Central memory CD8-positive, alpha-beta T cell (primary cell): ENCODE measurements around the gene ENOX1.

ENCODE experiments used
- ATAC-seq: fragments of 150-1000 bp; cut with Tn5 transposase; replicated peaks from 2 replicates; pipeline ENCODE4 v1.10.0; 2022; ENCODE audit warnings: mild to moderate bottlenecking, moderate FRiP score, moderate number of reproducible peaks; ENCODE audit not compliant: poor library complexity, severe bottlenecking; ENCODE audit errors: extremely low read depth
- DNase-seq, 2 donors: peaks; one replicate each; pipeline ENCODE4 v3.0.0; 2021; ENCODE audit warnings: low spot score in 2 of 2
- H3K27ac Mint-ChIP-seq: one replicate; pipeline ENCODE4 v1.8.0; 2022; ENCODE audit warnings: low read depth, mild to moderate bottlenecking, moderate library complexity, mixed read lengths
- H3K27me3 Mint-ChIP-seq: one replicate; pipeline ENCODE4 v1.8.0; 2022; ENCODE audit warnings: mixed read lengths
- H3K36me3 Mint-ChIP-seq: one replicate; pipeline ENCODE4 v1.8.0; 2022; ENCODE audit warnings: mild to moderate bottlenecking, moderate library complexity, mixed read lengths; ENCODE audit not compliant: insufficient read depth
- H3K4me1 Mint-ChIP-seq: one replicate; pipeline ENCODE4 v1.8.0; 2022; ENCODE audit warnings: mixed read lengths
- H3K4me3 Mint-ChIP-seq: one replicate; pipeline ENCODE4 v1.8.0; 2022; ENCODE audit warnings: mild to moderate bottlenecking, moderate library complexity, mixed read lengths
- H3K9me3 Mint-ChIP-seq: one replicate; pipeline ENCODE4 v1.8.0; 2022; ENCODE audit warnings: mixed read lengths

ENOX1 gene

GRCh38 chr13:43758834-43759233, 27.9 kb downstream of the ENOX1 start:
- no peak for ATAC-seq

GRCh38 chr13:43757266-43757665, 29.5 kb downstream of the ENOX1 start:
- Mint-ChIP-seq H3K4me1 (no peaks in the 10 kb centered on the region), H3K27ac (no peak overlapping the region), H3K27me3 (peaks cover 24% of the 10 kb centered on the region), H3K4me3 (no peak overlapping the region), H3K36me3 (no peaks in the 10 kb centered on the region), H3K9me3 (no peaks in the 10 kb centered on the region)
- ATAC-seq, result no peak
- no peak for DNase-seq

More at GRCh38 chr13:43758834-43759233, 27.9 kb downstream of the ENOX1 start:
- no peaks in the 10 kb centered on the region for H3K4me1 Mint-ChIP-seq
- no peaks in the 10 kb centered on the region for H3K36me3 Mint-ChIP-seq
- no peak for DNase-seq
- H3K27ac Mint-ChIP-seq, result no peak overlapping the region
- peaks cover 24% of the 10 kb centered on the region for H3K27me3 Mint-ChIP-seq
- H3K9me3 Mint-ChIP-seq, result no peaks in the 10 kb centered on the region
- H3K4me3 Mint-ChIP-seq, result no peak overlapping the region

DNA sequence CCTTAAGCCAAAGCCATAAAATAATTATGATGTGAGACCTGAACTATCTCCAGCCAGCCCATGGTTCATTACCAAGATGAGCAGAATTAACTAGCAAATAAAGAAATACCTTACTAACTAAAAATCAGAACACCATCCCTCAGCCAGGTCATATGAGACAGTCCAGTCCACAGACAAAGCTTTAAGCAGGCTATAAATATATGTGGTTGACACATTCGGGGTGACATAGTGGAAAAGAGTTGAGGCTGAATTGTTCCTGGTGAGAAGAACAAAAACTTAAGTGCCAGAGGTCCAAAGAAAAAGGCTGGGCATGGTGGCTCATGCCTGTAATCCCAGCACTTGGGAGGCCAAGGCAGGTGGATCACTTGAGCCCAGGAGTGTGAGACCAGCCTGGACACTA, 30.9 kb downstream of the ENOX1 start:
- no peaks in the 10 kb centered on the region for H3K36me3 Mint-ChIP-seq

GRCh38 chr13:43751624-43752023, 35.1 kb downstream of the ENOX1 start:
- no peaks in the 10 kb centered on the region for H3K36me3 Mint-ChIP-seq
- ATAC-seq (no peak), DNase-seq (no peak)
- H3K27me3 Mint-ChIP-seq, result peaks cover 15% of the 10 kb centered on the region
- H3K4me3 Mint-ChIP-seq, result no peak overlapping the region
- H3K4me1 Mint-ChIP-seq, result no peaks in the 10 kb centered on the region
- no peak overlapping the region for H3K27ac Mint-ChIP-seq
- no peaks in the 10 kb centered on the region for H3K9me3 Mint-ChIP-seq

More for the DNA sequence above, 30.9 kb downstream of the ENOX1 start:
- Mint-ChIP-seq H3K4me3 (no peak overlapping the region), H3K4me1 (no peaks in the 10 kb centered on the region), H3K27me3 (peaks cover 15% of the 10 kb centered on the region), H3K27ac (no peak overlapping the region), H3K9me3 (no peaks in the 10 kb centered on the region)
- no peak for DNase-seq
- no peak for ATAC-seq

DNA sequence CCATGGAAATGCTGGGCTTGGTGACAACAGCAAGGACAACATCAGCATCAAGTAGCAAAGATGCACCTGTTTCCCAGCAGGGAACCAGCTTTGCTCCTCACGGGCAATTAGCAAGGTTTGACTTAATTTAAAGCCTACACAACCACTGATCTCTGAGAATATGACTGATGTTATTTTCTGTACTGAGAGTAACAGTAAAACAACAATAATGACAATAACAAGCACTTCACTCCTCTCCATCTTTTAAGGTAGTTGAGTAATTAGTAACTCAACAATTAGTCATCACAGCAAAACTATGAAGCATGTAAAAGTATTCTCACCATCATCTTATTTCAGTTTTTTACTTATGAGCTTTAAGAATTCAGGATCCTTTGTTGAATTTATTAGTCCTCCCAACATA, 37.3 kb downstream of the ENOX1 start:
- Mint-ChIP-seq H3K27me3 (peaks cover 1% of the 10 kb centered on the region), H3K9me3 (no peaks in the 10 kb centered on the region), H3K4me3 (no peak overlapping the region), H3K27ac (no peak overlapping the region), H3K4me1 (no peaks in the 10 kb centered on the region), H3K36me3 (no peaks in the 10 kb centered on the region)
- ATAC-seq (no peak), DNase-seq (no peak)

- Mint-ChIP-seq H3K4me3 (no peak overlapping the region), H3K4me1 (no peaks in the 10 kb centered on the region)
Observed at GRCh38 chr13:43744261-43745031, 42.3 kb downstream of the ENOX1 start.

DNA sequence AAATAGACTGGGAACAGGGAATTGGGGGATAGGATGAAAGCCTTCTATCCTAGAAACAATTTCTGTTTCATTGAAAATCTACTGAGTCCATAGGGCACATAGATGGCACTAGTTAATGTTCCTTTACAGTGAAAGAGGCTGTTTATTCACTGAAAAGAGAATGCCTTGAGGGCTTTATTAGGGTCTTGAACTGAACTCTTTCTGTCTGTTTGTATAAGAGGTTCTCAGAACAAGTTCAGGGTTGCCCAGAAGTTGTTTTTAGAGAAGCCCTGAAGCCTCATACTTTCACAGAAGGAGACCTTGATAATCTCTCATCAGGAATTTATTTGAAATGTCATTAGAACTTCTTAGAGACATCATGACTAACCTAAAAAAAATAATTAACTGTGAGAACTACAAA, 43.9 kb downstream of the ENOX1 start:
- DNase-seq (no peak), ATAC-seq (no peak)
- peaks cover 20% of the 10 kb centered on the region for H3K27me3 Mint-ChIP-seq
- no peaks in the 10 kb centered on the region for H3K4me1 Mint-ChIP-seq
- H3K9me3 Mint-ChIP-seq, result no peaks in the 10 kb centered on the region
- H3K36me3 Mint-ChIP-seq, result no peaks in the 10 kb centered on the region
- H3K4me3 Mint-ChIP-seq, result no peak overlapping the region
- H3K27ac Mint-ChIP-seq, result no peak overlapping the region

More at GRCh38 chr13:43744261-43745031, 42.3 kb downstream of the ENOX1 start:
- ATAC-seq, result no peak
- no peak for DNase-seq
- Mint-ChIP-seq H3K27ac (no peak overlapping the region), H3K36me3 (no peaks in the 10 kb centered on the region), H3K27me3 (peaks cover 20% of the 10 kb centered on the region), H3K9me3 (no peaks in the 10 kb centered on the region)

- no peak for ATAC-seq
- no peaks in the 10 kb centered on the region for H3K9me3 Mint-ChIP-seq
- peaks cover 15% of the 10 kb centered on the region for H3K27me3 Mint-ChIP-seq
- H3K36me3 Mint-ChIP-seq, result no peaks in the 10 kb centered on the region
- H3K4me1 Mint-ChIP-seq, result no peaks in the 10 kb centered on the region
- no peak for DNase-seq
- no peak overlapping the region for H3K27ac Mint-ChIP-seq
- no peak overlapping the region for H3K4me3 Mint-ChIP-seq
Observed at GRCh38 chr13:43737392-43737923, 49.3 kb downstream of the ENOX1 start.

DNA sequence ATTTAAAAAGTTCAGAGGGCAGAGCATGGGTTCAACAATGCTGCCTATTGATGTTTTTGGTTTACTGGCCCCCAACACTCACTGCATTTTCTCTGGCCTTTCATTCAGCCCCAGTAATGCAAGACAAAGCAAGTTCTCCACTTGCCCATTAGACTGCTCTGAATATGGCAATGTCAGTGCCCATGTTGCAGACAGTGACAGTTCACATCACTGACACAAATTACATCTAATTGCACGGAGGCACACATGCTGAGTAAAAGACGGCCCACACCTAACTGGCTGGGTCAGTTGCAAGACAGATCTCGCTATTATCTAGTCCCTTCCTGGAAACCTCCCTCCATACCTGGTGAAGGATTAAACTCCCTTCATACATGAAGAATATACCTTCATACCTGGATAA, 54.0 kb downstream of the ENOX1 start:
- no peaks in the 10 kb centered on the region for H3K36me3 Mint-ChIP-seq
- no peak overlapping the region for H3K27ac Mint-ChIP-seq
- H3K27me3 Mint-ChIP-seq, result peaks cover 27% of the 10 kb centered on the region
- DNase-seq (no peak), ATAC-seq (no peak)
- no peak overlapping the region for H3K4me3 Mint-ChIP-seq
- no peaks in the 10 kb centered on the region for H3K9me3 Mint-ChIP-seq
- H3K4me1 Mint-ChIP-seq, result no peaks in the 10 kb centered on the region

DNA sequence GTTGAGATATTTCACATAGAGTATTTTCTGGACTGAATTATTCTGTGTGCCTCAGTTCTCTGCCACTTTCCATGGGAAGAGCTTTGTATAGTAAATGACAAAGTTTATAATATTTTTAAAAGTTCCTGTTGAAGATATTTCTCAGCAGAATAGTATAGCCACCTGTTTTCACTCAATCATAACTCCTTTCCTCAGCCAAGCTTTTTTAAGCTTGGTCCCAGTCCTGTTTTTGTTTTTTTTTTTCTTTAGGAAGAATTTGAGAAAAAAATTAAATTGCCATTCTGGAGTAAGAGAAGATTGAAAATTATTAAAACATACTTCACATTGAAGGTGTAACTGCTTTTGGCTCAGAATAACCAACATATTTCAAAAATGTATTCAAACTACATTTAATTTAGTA, 55.5 kb downstream of the ENOX1 start:
- Mint-ChIP-seq H3K36me3 (no peaks in the 10 kb centered on the region), H3K4me3 (no peak overlapping the region), H3K27ac (no peak overlapping the region), H3K4me1 (no peaks in the 10 kb centered on the region), H3K9me3 (no peaks in the 10 kb centered on the region), H3K27me3 (peaks cover 27% of the 10 kb centered on the region)
- DNase-seq, result no peak
- no peak for ATAC-seq

DNA sequence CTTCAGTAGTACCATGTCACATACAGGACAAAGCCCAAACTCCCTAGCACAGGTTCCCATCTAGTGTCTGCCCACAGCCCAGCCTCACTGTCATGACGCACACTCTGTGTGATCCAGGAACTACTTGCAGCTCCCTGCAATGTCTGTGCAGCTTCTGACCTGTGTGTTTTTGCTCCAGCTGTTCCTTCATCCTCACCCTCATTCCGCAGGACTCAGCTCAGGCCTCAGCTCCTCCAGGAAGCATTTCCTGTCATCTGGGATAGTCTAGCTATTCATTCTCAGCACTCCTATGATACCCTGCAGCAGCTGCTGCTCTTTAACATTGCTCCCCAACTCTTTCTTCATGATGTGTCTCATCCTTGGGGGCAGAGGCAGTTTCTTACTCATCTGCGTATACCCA, 56.1 kb downstream of the ENOX1 start:
- H3K4me1 Mint-ChIP-seq, result no peaks in the 10 kb centered on the region
- H3K27ac Mint-ChIP-seq, result no peak overlapping the region
- H3K27me3 Mint-ChIP-seq, result peaks cover 27% of the 10 kb centered on the region
- DNase-seq, result no peak
- no peak for ATAC-seq
- no peaks in the 10 kb centered on the region for H3K9me3 Mint-ChIP-seq
- no peak overlapping the region for H3K4me3 Mint-ChIP-seq
- H3K36me3 Mint-ChIP-seq, result no peaks in the 10 kb centered on the region

- DNase-seq (no peak), ATAC-seq (no peak)
- Mint-ChIP-seq H3K4me3 (no peak overlapping the region), H3K36me3 (no peaks in the 10 kb centered on the region), H3K27ac (no peak overlapping the region), H3K4me1 (no peaks in the 10 kb centered on the region), H3K9me3 (no peaks in the 10 kb centered on the region), H3K27me3 (peaks cover 40% of the 10 kb centered on the region)
Observed at GRCh38 chr13:43728421-43728820, 58.4 kb downstream of the ENOX1 start.

DNA sequence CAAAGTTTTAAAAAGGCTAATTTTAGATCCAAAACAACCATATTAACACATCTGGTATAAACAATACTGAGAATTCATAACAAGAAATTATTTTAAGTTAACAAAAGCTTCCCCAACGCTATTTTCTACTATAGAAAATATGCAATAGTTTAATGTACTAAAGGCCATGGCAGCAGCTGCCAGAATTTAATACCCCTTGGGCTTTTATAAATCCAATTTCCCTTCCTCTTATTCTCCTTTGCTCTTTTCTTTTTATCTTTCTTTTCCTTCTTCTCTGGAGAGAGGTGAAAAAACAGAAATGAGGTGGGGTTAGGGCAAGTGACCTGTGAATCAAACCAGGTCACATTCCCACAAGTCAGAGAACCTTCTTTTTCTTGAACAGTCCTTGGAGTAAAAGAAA, 58.9 kb downstream of the ENOX1 start:
- no peaks in the 10 kb centered on the region for H3K36me3 Mint-ChIP-seq
- no peak for DNase-seq
- no peak overlapping the region for H3K27ac Mint-ChIP-seq
- H3K9me3 Mint-ChIP-seq, result no peaks in the 10 kb centered on the region
- no peak for ATAC-seq
- no peaks in the 10 kb centered on the region for H3K4me1 Mint-ChIP-seq
- no peak overlapping the region for H3K4me3 Mint-ChIP-seq
- H3K27me3 Mint-ChIP-seq, result peaks cover 44% of the 10 kb centered on the region
